ENCODE measurements around the gene ILK. TPM values are rescaled to one million over a fixed set of nuclear protein-coding genes. Genes with fewer than 3 reads are reported as not detected.

The ILK gene
- total RNA-seq, 2 donors from 2014 or later: 70.2 to 70.6 TPM

DNA sequence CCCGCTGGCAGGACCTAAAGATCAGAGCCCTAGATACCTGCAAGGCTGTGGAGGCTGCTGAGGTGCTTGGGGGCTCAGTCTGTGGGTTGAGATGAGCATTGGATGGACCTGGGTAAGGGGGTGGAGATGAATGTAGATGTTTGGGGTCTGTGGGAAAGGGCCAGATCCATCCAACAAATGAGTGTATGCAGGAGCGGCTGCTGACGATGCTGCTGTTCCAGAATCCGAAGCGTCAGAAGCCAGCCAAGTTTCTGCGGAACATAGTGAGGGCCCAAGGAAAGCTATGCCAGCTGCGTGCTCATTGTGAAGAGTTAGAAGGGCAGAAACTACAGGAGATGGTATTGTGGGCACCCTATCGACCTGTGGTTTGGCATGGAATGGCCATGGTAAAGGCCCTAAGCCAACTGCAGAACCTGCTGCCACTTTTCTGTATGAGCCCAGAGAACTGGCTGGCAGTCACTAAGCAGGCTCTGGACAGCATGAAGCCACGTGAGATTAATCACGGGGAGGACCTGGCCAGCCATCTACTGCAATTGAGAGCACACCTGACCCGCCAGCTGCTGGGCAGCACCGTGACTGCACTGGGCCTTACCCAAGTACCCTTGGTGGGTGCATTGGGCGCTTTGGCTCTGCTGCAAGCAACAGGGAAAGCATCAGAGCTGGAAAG lies 36.7 kb upstream of the ILK start:
- H3K27me3 Mint-ChIP-seq: no peaks in the 10 kb centered on the region
- no peak overlapping the region for H3K4me3 Mint-ChIP-seq
- peaks cover 7% of the 10 kb centered on the region for H3K36me3 Mint-ChIP-seq (ENCODE audit: low read depth)
- no peak for DNase-seq
- H3K4me1 Mint-ChIP-seq: peaks cover 17% of the 10 kb centered on the region
- no peak overlapping the region for H3K27ac Mint-ChIP-seq
- H3K9me3 ChIP-seq (ENCODE audit: control insufficient read depth, low read length, poor library complexity, severe bottlenecking): no peaks in the 10 kb centered on the region
- ATAC-seq: no peak

- Mint-ChIP-seq H3K36me3 (ENCODE audit: low read depth) (peaks cover 5% of the 10 kb centered on the region), H3K27me3 (no peaks in the 10 kb centered on the region), H3K4me1 (peaks cover 14% of the 10 kb centered on the region), H3K4me3 (no peak overlapping the region), H3K27ac (no peak overlapping the region)
- no peak for ATAC-seq
- no peaks in the 10 kb centered on the region for H3K9me3 ChIP-seq (ENCODE audit: control insufficient read depth, low read length, poor library complexity, severe bottlenecking)
- no peak for DNase-seq
These were observed 36.2 kb upstream of the ILK start for GRCh38 chr11:6567371-6567745.

DNA sequence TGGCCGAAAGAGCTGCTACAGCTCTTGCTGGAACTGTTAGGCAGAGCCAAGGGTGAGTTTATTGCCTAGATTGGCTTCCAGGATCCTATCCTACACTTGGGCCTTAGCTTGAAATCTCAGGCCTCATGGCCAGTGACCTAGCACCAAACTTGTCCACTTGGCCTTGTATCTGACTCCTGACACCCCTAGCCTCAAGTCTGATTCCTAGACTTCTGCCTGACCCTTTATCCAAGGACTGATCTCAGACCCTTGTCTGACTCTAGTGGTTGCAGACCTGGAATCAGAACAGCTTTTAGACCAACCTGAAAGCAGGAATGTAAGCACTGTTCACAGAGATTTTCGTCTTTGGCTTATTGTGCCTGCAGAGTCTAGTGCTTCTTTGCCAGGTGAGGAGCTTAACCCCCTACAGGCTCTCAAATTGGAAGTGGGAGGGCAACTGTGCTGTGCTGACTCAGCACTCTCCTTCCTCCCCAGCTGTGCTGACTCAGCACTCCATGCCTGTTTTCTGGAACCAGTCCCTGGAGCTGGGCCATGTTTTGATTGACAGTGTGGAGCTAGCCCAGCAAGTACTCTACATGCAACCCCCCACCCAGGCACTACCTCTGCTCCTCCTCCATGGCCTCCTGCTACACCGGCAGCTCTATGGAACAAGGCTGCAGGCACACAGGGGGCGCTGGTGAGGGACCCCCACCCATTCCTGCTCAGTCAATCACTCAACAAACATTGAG lies 35.2 kb upstream of the ILK start:
- Mint-ChIP-seq H3K27ac (no peak overlapping the region), H3K36me3 (ENCODE audit: low read depth) (peaks cover 9% of the 10 kb centered on the region), H3K27me3 (no peaks in the 10 kb centered on the region), H3K4me3 (no peak overlapping the region), H3K4me1 (peaks cover 15% of the 10 kb centered on the region)
- H3K9me3 ChIP-seq (ENCODE audit: control insufficient read depth, low read length, poor library complexity, severe bottlenecking): no peaks in the 10 kb centered on the region
- ATAC-seq (no peak), DNase-seq (no peak)

DNA sequence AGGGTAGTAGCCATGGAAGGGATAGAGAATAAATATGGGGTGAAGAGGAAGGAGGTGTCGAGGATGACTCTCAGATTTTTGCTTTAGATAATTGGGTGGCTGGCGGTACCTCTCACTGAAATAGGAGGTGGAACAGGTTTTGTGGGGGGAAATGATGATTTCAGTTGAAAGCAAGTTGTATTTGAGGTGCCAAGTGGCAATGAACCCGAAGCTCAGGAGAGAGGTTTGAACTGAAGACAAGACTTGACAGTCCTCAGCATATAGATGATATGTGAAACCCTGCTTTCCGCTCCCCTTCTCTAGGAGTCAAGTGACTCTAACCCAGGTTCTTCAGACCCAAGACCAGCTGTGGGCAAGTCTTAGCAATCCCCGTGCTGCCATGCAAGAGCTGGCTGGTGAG lies 33.9 kb upstream of the ILK start:
- peak overlapping the region; percentile 30 for H3K27ac Mint-ChIP-seq
- no peak overlapping the region for H3K4me3 Mint-ChIP-seq
- H3K27me3 Mint-ChIP-seq: no peaks in the 10 kb centered on the region
- no peaks in the 10 kb centered on the region for H3K9me3 ChIP-seq (ENCODE audit: control insufficient read depth, low read length, poor library complexity, severe bottlenecking)
- H3K4me1 Mint-ChIP-seq: peaks cover 13% of the 10 kb centered on the region
- ATAC-seq: no peak
- peaks cover 10% of the 10 kb centered on the region for H3K36me3 Mint-ChIP-seq (ENCODE audit: low read depth)
- DNase-seq: no peak

GRCh38 chr11:6570691-6571427 lies 32.7 kb upstream of the ILK start:
- no peaks in the 10 kb centered on the region for H3K27me3 Mint-ChIP-seq
- no peak overlapping the region for H3K4me3 Mint-ChIP-seq
- H3K27ac Mint-ChIP-seq: no peak overlapping the region
- no peak for DNase-seq
- peaks cover 8% of the 10 kb centered on the region for H3K36me3 Mint-ChIP-seq (ENCODE audit: low read depth)
- ATAC-seq: no peak
- H3K4me1 Mint-ChIP-seq: peaks cover 12% of the 10 kb centered on the region
- H3K9me3 ChIP-seq (ENCODE audit: control insufficient read depth, low read length, poor library complexity, severe bottlenecking): no peaks in the 10 kb centered on the region

DNA sequence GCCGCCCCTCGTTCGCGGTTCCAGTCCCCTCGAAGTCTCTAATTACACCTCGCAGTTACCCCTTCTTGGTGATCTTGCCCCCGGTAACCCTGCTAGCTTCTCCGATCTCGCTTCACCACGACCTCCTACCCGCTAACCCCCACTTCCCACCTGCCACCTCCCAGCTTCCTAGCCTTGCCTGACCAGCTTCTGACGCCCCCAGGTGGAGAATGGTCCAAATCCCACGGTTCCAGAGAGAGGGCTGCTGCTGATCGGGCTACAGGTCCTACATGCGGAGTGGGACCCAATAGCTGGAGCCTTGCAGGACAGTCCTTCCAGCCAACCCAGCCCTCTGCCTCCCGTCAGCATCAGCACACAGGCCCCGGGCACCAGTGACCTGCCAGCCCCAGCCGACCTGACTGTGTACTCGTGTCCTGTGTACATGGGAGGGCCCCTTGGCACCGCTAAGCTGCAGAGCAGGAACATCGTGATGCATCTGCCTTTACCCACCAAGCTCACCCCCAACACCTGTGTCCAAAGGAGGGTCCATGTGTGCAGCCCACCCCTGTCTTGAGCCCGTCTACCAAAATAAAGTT lies 32.1 kb upstream of the ILK start:
- peaks cover 7% of the 10 kb centered on the region for H3K36me3 Mint-ChIP-seq (ENCODE audit: low read depth)
- H3K4me3 Mint-ChIP-seq: no peak overlapping the region
- no peaks in the 10 kb centered on the region for H3K9me3 ChIP-seq (ENCODE audit: control insufficient read depth, low read length, poor library complexity, severe bottlenecking)
- H3K27ac Mint-ChIP-seq: peak overlapping the region; percentile 59
- H3K27me3 Mint-ChIP-seq: no peaks in the 10 kb centered on the region
- ATAC-seq: no peak
- peaks cover 9% of the 10 kb centered on the region for H3K4me1 Mint-ChIP-seq
- no peak for DNase-seq

GRCh38 chr11:6572215-6572614 lies 31.4 kb upstream of the ILK start:
- H3K4me1 Mint-ChIP-seq: peaks cover 8% of the 10 kb centered on the region
- no peaks in the 10 kb centered on the region for H3K27me3 Mint-ChIP-seq
- H3K9me3 ChIP-seq (ENCODE audit: control insufficient read depth, low read length, poor library complexity, severe bottlenecking): no peaks in the 10 kb centered on the region
- no peak overlapping the region for H3K4me3 Mint-ChIP-seq
- peak overlapping the region; percentile 59 for H3K27ac Mint-ChIP-seq
- ATAC-seq: no peak
- no peak for DNase-seq
- H3K36me3 Mint-ChIP-seq (ENCODE audit: low read depth): peaks cover 6% of the 10 kb centered on the region

DNA sequence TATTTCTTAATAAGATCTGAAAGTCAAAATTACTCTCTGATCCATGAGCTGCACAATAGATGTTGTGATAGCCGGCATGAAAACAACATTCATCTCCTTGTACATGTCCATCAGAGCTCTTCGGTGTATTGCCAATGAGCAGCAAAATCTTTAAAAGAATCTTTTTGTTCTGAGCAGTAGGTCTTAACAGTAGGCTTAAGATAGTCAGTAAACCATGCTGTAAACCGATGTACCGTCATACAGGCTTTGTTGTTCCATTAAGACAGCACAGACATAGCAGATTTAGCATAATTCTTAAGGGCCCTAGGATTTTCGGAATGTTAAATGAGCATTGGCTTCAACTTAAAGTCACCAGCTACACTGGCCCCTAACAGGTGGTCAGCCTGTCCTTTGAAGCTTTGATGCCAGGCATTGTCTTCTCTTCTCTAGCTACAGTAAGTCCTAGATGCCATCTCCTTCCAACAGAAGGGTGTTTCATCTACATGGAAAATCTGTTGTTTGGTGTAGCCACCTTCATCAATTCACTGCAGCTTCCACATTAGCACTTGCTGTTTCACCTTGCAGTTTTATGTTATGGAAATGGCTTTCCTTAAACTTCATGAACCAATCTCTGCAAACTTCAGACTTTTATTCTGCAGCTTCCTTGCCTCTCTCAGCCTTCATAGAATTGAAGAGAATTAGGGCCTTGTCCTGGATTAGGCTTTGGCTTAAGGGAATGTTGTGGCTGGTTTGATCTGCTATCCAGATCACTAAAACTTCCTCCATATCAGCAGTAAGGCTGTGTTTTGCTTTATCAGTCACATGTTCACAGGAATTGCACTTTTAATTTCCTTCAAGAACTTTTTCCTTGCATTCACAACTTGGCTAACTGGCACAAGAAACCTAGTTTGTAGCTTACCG lies 28.5 kb upstream of the ILK start:
- ATAC-seq (no peak), DNase-seq (no peak)
- no peaks in the 10 kb centered on the region for H3K9me3 ChIP-seq (ENCODE audit: control insufficient read depth, low read length, poor library complexity, severe bottlenecking)
- Mint-ChIP-seq H3K36me3 (ENCODE audit: low read depth) (peaks cover 6% of the 10 kb centered on the region), H3K4me1 (peaks cover 5% of the 10 kb centered on the region), H3K27ac (peak overlapping the region; percentile 63), H3K27me3 (no peaks in the 10 kb centered on the region), H3K4me3 (no peak overlapping the region)

GRCh38 chr11:6576471-6577373 lies 26.9 kb upstream of the ILK start:
- peaks cover 5% of the 10 kb centered on the region for H3K4me1 Mint-ChIP-seq
- no peaks in the 10 kb centered on the region for H3K27me3 Mint-ChIP-seq
- H3K36me3 Mint-ChIP-seq (ENCODE audit: low read depth): peaks cover 6% of the 10 kb centered on the region
- H3K9me3 ChIP-seq (ENCODE audit: control insufficient read depth, low read length, poor library complexity, severe bottlenecking): no peaks in the 10 kb centered on the region
- H3K27ac Mint-ChIP-seq: no peak overlapping the region
- no peak for DNase-seq
- no peak overlapping the region for H3K4me3 Mint-ChIP-seq
- ATAC-seq: no peak

- DNase-seq: no peak
- ATAC-seq: no peak
- Mint-ChIP-seq H3K27me3 (no peaks in the 10 kb centered on the region), H3K36me3 (ENCODE audit: low read depth) (peaks cover 2% of the 10 kb centered on the region), H3K27ac (no peak overlapping the region), H3K4me1 (peaks cover 2% of the 10 kb centered on the region), H3K4me3 (no peak overlapping the region)
- no peaks in the 10 kb centered on the region for H3K9me3 ChIP-seq (ENCODE audit: control insufficient read depth, low read length, poor library complexity, severe bottlenecking)
These were observed 25.4 kb upstream of the ILK start for GRCh38 chr11:6578134-6578533.

DNA sequence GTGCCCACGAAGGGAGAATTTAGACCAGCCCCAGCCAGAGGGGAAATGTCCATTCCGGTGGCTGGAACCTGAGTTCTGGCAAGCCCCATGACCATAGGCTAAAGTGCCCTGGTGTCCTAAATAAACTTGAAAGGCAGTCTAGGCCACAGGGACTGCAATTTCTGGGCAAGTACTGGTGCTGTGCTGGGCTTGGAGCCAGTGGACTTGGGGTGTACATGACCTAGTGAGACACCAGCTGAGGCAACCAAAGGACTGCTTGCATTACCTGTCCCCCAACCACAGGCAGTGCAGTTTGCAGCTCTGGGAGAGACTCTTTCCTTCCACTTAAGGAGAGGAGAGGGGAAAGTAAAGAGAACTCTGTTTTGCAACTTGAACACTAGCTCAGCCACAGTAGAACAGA lies 23.9 kb upstream of the ILK start:
- no peak overlapping the region for H3K4me3 Mint-ChIP-seq
- no peaks in the 10 kb centered on the region for H3K27me3 Mint-ChIP-seq
- peaks cover 2% of the 10 kb centered on the region for H3K4me1 Mint-ChIP-seq
- H3K36me3 Mint-ChIP-seq (ENCODE audit: low read depth): peaks cover 2% of the 10 kb centered on the region
- no peak for DNase-seq
- H3K9me3 ChIP-seq (ENCODE audit: control insufficient read depth, low read length, poor library complexity, severe bottlenecking): no peaks in the 10 kb centered on the region
- H3K27ac Mint-ChIP-seq: no peak overlapping the region
- ATAC-seq: no peak

DNA sequence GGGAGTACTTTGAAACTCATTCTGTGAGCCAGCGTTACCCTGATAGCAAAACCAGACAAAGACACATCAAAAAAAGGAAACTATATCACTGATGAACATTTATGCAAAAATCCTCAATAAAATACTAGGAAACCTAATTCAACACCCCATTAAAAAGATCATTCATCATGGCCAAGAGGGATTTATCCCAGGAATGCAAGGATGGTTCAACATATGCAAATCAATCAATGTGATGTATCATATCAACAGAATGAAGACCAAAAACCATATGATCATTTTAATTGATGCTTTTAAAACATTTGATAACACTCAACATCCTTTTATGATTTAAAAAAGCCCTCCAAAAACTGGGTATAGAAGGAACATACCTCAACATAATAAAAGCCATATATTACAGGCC lies 20.0 kb upstream of the ILK start:
- Mint-ChIP-seq H3K4me3 (no peak overlapping the region), H3K4me1 (no peaks in the 10 kb centered on the region), H3K36me3 (ENCODE audit: low read depth) (peaks cover 7% of the 10 kb centered on the region), H3K27ac (no peak overlapping the region), H3K27me3 (no peaks in the 10 kb centered on the region)
- no peak for ATAC-seq
- no peaks in the 10 kb centered on the region for H3K9me3 ChIP-seq (ENCODE audit: control insufficient read depth, low read length, poor library complexity, severe bottlenecking)
- DNase-seq: no peak
